Measurements from ENCODE around the gene ASB7.

ASB7 gene

GRCh38 chr15:100635406-100636071, 33.1 kb downstream of the ASB7 start:
- no peak for DNase-seq
- no peak overlapping the region for H3K27ac ChIP-seq (ENCODE audit: low read length)
- H3K9me3 ChIP-seq (replicated peaks; ENCODE audit: insufficient read depth, low read length) = no peaks in the 10 kb centered on the region
- H3K27me3 ChIP-seq (replicated peaks; ENCODE audit: insufficient read depth, low read length) = no peaks in the 10 kb centered on the region
- H3K4me1 ChIP-seq (ENCODE audit: low read length) = no peaks in the 10 kb centered on the region
- no peak overlapping the region for H3K9ac ChIP-seq (ENCODE audit: low read length)
- peaks cover 26% of the 10 kb centered on the region; the same call in 1 of the 2 replicates for H3K79me2 ChIP-seq (ENCODE audit: low read length)
- no peaks in the 10 kb centered on the region for H4K20me1 ChIP-seq (ENCODE audit: insufficient read depth, low read length)
- H2AFZ ChIP-seq (ENCODE audit: low read length) = no peak overlapping the region
- no peaks in the 10 kb centered on the region for H3K9me2 ChIP-seq (replicated peaks; ENCODE audit: insufficient read depth, low read length)
- no peaks in the 10 kb centered on the region for H3K36me3 ChIP-seq (replicated peaks; ENCODE audit: insufficient read depth, low read length)
- TF ChIP-seq, protein P1, sequence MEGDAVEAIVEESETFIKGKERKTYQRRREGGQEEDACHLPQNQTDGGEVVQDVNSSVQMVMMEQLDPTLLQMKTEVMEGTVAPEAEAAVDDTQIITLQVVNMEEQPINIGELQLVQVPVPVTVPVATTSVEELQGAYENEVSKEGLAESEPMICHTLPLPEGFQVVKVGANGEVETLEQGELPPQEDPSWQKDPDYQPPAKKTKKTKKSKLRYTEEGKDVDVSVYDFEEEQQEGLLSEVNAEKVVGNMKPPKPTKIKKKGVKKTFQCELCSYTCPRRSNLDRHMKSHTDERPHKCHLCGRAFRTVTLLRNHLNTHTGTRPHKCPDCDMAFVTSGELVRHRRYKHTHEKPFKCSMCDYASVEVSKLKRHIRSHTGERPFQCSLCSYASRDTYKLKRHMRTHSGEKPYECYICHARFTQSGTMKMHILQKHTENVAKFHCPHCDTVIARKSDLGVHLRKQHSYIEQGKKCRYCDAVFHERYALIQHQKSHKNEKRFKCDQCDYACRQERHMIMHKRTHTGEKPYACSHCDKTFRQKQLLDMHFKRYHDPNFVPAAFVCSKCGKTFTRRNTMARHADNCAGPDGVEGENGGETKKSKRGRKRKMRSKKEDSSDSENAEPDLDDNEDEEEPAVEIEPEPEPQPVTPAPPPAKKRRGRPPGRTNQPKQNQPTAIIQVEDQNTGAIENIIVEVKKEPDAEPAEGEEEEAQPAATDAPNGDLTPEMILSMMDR (IDR thresholded peaks at IDR 0.05; ENCODE audit: low read length) = no peak
- TF ChIP-seq EZH2 (optimal IDR thresholded peaks at IDR 0.05; ENCODE audit: low read depth, low read length) (no peak), EZH2phosphoT487 (IDR thresholded peaks at IDR 0.05; ENCODE audit: low read length) (no peak)
- no peak overlapping the region for H3K4me2 ChIP-seq (ENCODE audit: low read depth, low read length)
- H3F3A ChIP-seq (ENCODE audit: insufficient read depth, low read length) = no peaks in the 10 kb centered on the region
- no peak overlapping the region for H3K4me3 ChIP-seq (ENCODE audit: low read length)

- TF ChIP-seq EZH2 (optimal IDR thresholded peaks at IDR 0.05; ENCODE audit: low read depth, low read length) = no peak
- H3K36me3 ChIP-seq (replicated peaks; ENCODE audit: insufficient read depth, low read length) = no peaks in the 10 kb centered on the region
- no peak overlapping the region for H3K9ac ChIP-seq (ENCODE audit: low read length)
- no peak overlapping the region for H2AFZ ChIP-seq (ENCODE audit: low read length)
- H3K27ac ChIP-seq (ENCODE audit: low read length) = no peak overlapping the region
- H3K4me1 ChIP-seq (ENCODE audit: low read length) = no peaks in the 10 kb centered on the region
- no peaks in the 10 kb centered on the region for H3K27me3 ChIP-seq (replicated peaks; ENCODE audit: insufficient read depth, low read length)
- no peak overlapping the region for H3K4me3 ChIP-seq (ENCODE audit: low read length)
- no peak for DNase-seq
- no peaks in the 10 kb centered on the region for H3F3A ChIP-seq (ENCODE audit: insufficient read depth, low read length)
- H3K9me2 ChIP-seq (replicated peaks; ENCODE audit: insufficient read depth, low read length) = no peaks in the 10 kb centered on the region
- no peaks in the 10 kb centered on the region for H3K9me3 ChIP-seq (replicated peaks; ENCODE audit: insufficient read depth, low read length)
- no peak overlapping the region for H3K4me2 ChIP-seq (ENCODE audit: low read depth, low read length)
- H3K79me2 ChIP-seq (ENCODE audit: low read length) = peaks cover 22% of the 10 kb centered on the region; the same call in 1 of the 2 replicates
- no peaks in the 10 kb centered on the region for H4K20me1 ChIP-seq (ENCODE audit: insufficient read depth, low read length)
These were observed 35.9 kb downstream of the ASB7 start for GRCh38 chr15:100638177-100638730.

- no peak overlapping the region for H3K4me2 ChIP-seq (ENCODE audit: low read depth, low read length)
- no peaks in the 10 kb centered on the region for H3K9me3 ChIP-seq (replicated peaks; ENCODE audit: insufficient read depth, low read length)
- H4K20me1 ChIP-seq (ENCODE audit: insufficient read depth, low read length) = no peaks in the 10 kb centered on the region
These were observed 40.0 kb downstream of the ASB7 start for GRCh38 chr15:100642213-100642949.

More at GRCh38 chr15:100642213-100642949, 40.0 kb downstream of the ASB7 start:
- H3K9ac ChIP-seq (ENCODE audit: low read length) = no peak overlapping the region
- H3K27me3 ChIP-seq (replicated peaks; ENCODE audit: insufficient read depth, low read length) = no peaks in the 10 kb centered on the region
- H3K36me3 ChIP-seq (replicated peaks; ENCODE audit: insufficient read depth, low read length) = no peaks in the 10 kb centered on the region
- no peak for TF ChIP-seq EZH2phosphoT487 (IDR thresholded peaks at IDR 0.05; ENCODE audit: low read length)
- no peak for TF ChIP-seq EZH2 (optimal IDR thresholded peaks at IDR 0.05; ENCODE audit: low read depth, low read length)
- TF ChIP-seq, protein P1 (IDR thresholded peaks at IDR 0.05; ENCODE audit: low read length) = no peak
- H3K9me2 ChIP-seq (replicated peaks; ENCODE audit: insufficient read depth, low read length) = no peaks in the 10 kb centered on the region
- H3K4me1 ChIP-seq (ENCODE audit: low read length) = no peaks in the 10 kb centered on the region
- DNase-seq = no peak
- H3F3A ChIP-seq (ENCODE audit: insufficient read depth, low read length) = no peaks in the 10 kb centered on the region
- H3K79me2 ChIP-seq (ENCODE audit: low read length) = peaks cover 8% of the 10 kb centered on the region; the same call in 1 of the 2 replicates
- no peak overlapping the region for H3K27ac ChIP-seq (ENCODE audit: low read length)
- H3K4me3 ChIP-seq (ENCODE audit: low read length) = no peak overlapping the region
- H2AFZ ChIP-seq (ENCODE audit: low read length) = no peak overlapping the region
